Activated CD4-positive, alpha-beta T cell treated with anti-CD3 and anti-CD28 coated beads, Interleukin-2, amount 10 ng/mL, durations not matched to agents 7 days and 5 days (primary cell): ENCODE results near the gene ACO2. TPM values are rescaled to one million over a fixed set of nuclear protein-coding genes. Genes with fewer than 3 reads are reported as not detected.
"Not testable (repeated sequence)": the region's sequence is repeated elsewhere in the genome, so short reads cannot be mapped to it uniquely, and the experiment has no call there.

Experiments used
- CTCF ChIA-PET: fragments of 350-600 bp; sonication (Branson Sonifier 250); formaldehyde crosslinking; loops from one replicate; lab custom pipeline; 2021; ENCODE audit warnings: antibody characterized with exemption; lab: Charles Lee
- POLR2A ChIA-PET: fragments of 350-600 bp; sonication (Branson Sonifier 250); formaldehyde crosslinking; loops from one replicate; lab custom pipeline; 2021; ENCODE audit warnings: antibody characterized with exemption; lab: Charles Lee
- DNase-seq: peaks from one replicate; pipeline ENCODE4 v3.0.0-alpha.2; 2020
- H3K27ac Mint-ChIP-seq: one replicate; pipeline ENCODE4 v1.8.0; 2021; ENCODE audit warnings: mild to moderate bottlenecking, moderate library complexity, mixed read lengths
- H3K27me3 Mint-ChIP-seq: one replicate; pipeline ENCODE4 v1.8.0; 2021; ENCODE audit warnings: mixed read lengths
- H3K36me3 Mint-ChIP-seq: one replicate; pipeline ENCODE4 v1.8.0; 2021; ENCODE audit warnings: low read depth, mixed read lengths
- H3K4me1 Mint-ChIP-seq: one replicate; pipeline ENCODE4 v1.8.0; 2021; ENCODE audit warnings: mixed read lengths
- H3K4me3 Mint-ChIP-seq: one replicate; pipeline ENCODE4 v1.8.0; 2021; ENCODE audit warnings: mild to moderate bottlenecking, moderate library complexity, mixed read lengths
- H3K9me3 Mint-ChIP-seq: one replicate; pipeline ENCODE4 v1.8.0; 2021; ENCODE audit warnings: mixed read lengths
- total RNA-seq, 2 experiments: library from RNA; stranded (reverse); gene quantifications; one replicate each; pipeline ENCODE4 v1.2.3, GENCODE V29; 2021

The ACO2 gene
- total RNA-seq, result 10 to 100 TPM; 73.4 to 77.9 TPM

DNA sequence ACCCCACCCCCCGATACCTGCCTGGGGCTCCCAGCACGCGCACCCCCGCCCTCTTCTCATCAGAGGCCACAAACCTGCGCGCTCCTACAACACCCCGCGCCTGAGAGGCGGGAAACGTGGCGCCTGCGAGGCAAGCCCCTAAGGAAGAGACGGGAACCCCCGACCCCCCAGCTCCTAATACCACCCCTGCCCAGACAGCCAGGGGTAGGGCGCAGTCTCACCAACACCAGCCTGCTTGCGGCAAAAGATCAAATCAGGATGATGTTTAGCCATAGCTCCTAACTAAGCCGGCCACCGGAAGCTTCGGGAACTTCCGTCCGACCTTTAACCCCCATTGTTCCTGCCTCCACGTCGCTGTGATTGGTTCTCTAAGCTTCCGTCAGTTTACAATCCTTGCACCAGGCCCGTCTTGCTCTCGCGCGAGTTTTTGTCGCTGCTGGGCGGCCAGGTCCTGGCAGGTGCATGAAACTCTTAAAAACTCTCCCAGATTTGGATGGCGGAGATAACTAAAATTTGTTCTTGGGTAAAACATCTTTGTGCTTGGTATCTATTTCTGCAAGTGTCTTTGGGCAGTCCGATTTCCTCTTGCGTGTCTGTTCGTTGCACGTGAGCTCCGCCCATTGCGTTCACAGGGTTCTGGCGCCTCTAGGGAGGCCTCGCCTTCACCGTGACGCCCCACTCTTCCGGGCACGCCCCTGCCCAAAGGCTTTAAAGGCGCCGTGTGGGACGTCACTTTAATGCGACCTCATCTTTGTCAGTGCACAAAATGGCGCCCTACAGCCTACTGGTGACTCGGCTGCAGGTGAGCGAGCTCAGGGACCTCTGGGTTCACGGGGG lies at the start of gene ACO2, which contains the start of gene PHF5A:
ACO2 (plus strand) TSS at position 737 of the 837 bp plus-strand sequence; CDS start at position 767, 30 bp downstream.
PHF5A (minus strand) TSS at position 312 of the 837 bp plus-strand sequence; CDS start at position 273, 39 bp downstream.
- H3K36me3 Mint-ChIP-seq, result peaks cover 43% of the 10 kb centered on the region
- ChIA-PET CTCF (interaction anchor here (0.6 to 2.1 kb wide), 12 partner anchors 9 to 87 kb away, joined by 3 to 9 read pairs (median 4); partner anchors contain the start of genes TEF and TOB2), POLR2A (interaction anchor here (0.5 to 1.8 kb wide), 10 partner anchors 10 to 1083 kb away, joined by 3 to 10 read pairs (median 4); partner anchors contain the start of genes TEF and TOB2)
- H3K27ac Mint-ChIP-seq, result peak within 1 kb of the TSS; percentile 99
- peaks cover 46% of the 10 kb centered on the region for H3K4me1 Mint-ChIP-seq
- peak within 1 kb of the TSS; percentile 88 for H3K4me3 Mint-ChIP-seq
- H3K27me3 Mint-ChIP-seq, result no peaks in the 10 kb centered on the region
- DNase-seq, result peak; percentile 98
- H3K9me3 Mint-ChIP-seq, result no peaks in the 10 kb centered on the region

DNA sequence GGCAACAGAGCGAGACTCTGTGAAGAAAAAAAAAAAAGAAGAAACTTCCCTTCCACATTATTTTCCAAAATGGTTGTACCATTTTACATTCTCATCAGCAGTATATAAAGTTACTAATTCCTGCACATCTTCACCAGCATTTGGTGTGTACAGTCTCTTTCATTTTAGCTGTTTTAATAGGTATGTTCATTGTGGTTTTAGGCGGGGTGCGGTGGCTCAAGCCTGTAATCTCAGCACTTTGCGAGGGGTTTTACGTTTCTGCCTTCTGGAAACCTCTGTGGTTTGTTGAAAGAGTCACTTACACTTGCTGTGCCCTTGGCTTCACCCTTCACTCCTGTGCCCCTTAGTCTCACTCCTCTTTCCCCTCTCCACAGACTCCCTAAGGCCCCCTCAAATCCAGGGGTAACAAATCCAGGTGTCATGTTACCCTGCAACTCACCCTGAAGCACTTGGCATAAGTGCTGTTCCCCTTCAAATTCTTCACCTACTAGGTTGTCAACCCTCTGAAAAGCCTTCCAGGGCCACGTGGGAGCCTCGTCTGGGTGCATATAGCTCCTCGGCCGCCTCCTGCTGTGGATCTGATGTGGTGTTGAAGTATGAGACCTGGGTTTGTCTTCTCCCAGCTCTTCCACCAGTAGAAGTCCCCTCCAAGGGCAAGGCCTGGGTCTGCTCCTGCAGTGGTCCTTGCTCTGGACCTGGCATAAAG lies 43.1 kb upstream of the ACO2 start:
- H3K36me3 Mint-ChIP-seq, result peaks cover 13% of the 10 kb centered on the region
- peak overlapping the region; percentile 87 for H3K27ac Mint-ChIP-seq
- H3K27me3 Mint-ChIP-seq, result no peaks in the 10 kb centered on the region
- CTCF ChIA-PET, result interaction anchor here (0.6 to 2.0 kb wide), 5 partner anchors 8 to 486 kb away, joined by 3 to 11 read pairs (median 3); no protein-coding TSS in a partner anchor
- peaks cover 14% of the 10 kb centered on the region for H3K4me1 Mint-ChIP-seq
- DNase-seq, result peak; percentile 64
- POLR2A ChIA-PET, result interaction anchor here (1.6 kb wide), 1 partner anchor 21 kb away, joined by 4 read pairs; the partner anchor contains the start of gene TOB2
- peak overlapping the region; percentile 36 for H3K4me3 Mint-ChIP-seq
- H3K9me3 Mint-ChIP-seq, result no peaks in the 10 kb centered on the region

DNA sequence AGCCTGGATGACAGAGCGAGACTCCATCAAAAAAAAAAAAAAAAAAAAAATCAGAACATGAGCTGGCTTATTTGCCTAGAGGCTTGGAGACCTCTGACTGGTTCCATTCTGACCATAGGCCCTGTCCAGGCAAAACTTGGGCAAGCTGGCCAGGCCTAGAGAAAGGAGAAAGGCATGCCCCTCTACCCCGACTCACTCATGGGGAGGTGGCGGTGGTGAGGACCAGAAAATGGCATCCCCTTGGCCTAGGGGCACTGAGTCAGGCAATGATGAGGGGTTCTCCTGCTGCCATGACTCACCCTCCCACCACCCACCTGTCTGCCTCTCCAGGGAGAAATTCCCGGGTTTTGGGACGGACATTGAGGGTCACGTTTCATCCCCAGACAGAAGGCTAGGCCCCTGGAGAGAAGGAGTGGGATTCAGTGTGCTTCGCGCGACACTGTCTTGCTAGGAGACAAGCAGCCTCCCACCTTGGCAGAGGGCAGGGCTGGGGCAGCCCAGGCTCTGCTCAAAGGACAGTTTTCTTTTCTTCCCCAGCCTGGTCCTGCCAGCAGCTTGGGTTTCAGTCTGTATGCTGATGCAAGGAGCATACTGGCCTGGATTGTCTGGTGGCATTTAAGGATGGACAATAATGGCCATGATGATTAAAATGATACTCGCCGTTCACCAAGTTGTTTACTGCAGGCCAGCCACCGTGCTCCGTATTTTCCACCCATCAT lies 39.5 kb upstream of the ACO2 start:
- Mint-ChIP-seq H3K4me1 (peaks cover 14% of the 10 kb centered on the region), H3K36me3 (peaks cover 26% of the 10 kb centered on the region), H3K27me3 (no peaks in the 10 kb centered on the region), H3K27ac (no peak overlapping the region), H3K9me3 (no peaks in the 10 kb centered on the region), H3K4me3 (no peak overlapping the region)
- DNase-seq, result no peak
- ChIA-PET POLR2A (no interaction called here), CTCF (interaction anchor here (0.6 to 1.5 kb wide), 6 partner anchors 8 to 224 kb away, joined by 3 to 5 read pairs (median 3); no protein-coding TSS in a partner anchor)

DNA sequence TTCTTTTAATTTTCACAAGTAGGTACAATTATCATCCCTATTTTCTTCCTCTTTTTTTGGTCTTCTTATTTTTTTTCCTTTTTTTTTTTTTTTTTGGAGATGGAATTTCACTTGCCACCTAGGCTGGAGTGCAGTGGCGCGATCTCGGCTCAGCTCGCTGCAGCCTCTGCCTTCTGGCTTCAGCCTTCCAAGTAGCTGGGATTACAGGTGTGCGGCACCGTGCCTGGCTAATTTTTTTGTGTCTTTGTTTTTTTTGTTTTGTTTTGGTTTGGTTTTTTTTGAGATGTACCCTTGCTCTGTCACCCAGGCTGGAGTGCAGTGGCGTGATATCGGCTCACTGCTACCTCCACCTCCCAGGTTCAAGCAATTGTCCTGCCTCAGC lies 39.0 kb upstream of the ACO2 start:
- H3K36me3 Mint-ChIP-seq, result peaks cover 26% of the 10 kb centered on the region
- no peak for DNase-seq
- ChIA-PET POLR2A (no interaction called here), CTCF (interaction anchor here (0.6 to 1.5 kb wide), 2 partner anchors 19 to 97 kb away, joined by 3 to 5 read pairs; no protein-coding TSS in a partner anchor)
- no peaks in the 10 kb centered on the region for H3K9me3 Mint-ChIP-seq
- peaks cover 14% of the 10 kb centered on the region for H3K4me1 Mint-ChIP-seq
- no peaks in the 10 kb centered on the region for H3K27me3 Mint-ChIP-seq
- no peak overlapping the region for H3K4me3 Mint-ChIP-seq
- no peak overlapping the region for H3K27ac Mint-ChIP-seq

DNA sequence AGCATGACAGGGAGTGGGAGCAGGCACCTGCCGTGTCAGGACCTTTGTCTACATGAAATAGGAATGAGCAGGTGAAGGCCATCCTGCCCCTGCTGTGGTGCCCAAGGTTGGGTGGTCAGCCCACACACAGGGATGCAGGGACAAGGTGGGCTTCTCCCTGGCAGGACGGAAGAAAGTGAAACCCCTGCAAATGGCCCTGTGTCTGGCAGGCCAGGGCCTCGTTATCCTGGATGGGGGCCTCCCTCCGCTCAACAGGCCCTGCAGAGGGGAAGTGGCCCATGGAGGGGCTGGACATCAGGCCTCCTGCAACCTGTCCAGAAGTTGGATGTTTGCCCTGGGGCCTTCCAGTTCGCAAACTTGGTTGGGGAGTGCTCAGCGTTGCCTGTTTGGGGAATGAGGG lies 37.3 kb upstream of the ACO2 start:
- ChIA-PET CTCF (interaction anchor here (0.7 kb wide), 1 partner anchor 166 kb away, joined by 4 read pairs; no protein-coding TSS in a partner anchor), POLR2A (no interaction called here)
- peaks cover 33% of the 10 kb centered on the region for H3K36me3 Mint-ChIP-seq

DNA sequence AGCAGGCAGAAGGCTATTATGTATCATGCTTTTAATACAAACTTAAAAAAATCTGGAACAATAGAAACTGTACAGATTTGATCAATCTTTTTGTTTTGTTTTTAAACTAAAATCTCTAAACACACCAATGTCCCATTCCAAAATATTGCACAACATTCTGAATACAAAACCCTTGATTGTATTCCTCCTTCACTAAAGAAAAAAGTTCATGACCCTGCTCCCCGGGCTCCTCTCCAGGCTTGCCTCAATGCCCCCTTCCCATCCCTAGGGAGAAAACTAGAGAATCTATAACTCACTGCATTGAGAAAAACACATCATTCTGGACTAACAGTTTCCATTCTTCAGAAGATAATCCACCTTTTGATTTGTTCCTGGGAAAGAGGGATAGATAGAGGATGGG lies 35.4 kb upstream of the ACO2 start:
- H3K4me3 Mint-ChIP-seq, CTCF ChIA-PET, H3K9me3 Mint-ChIP-seq, H3K4me1 Mint-ChIP-seq, POLR2A ChIA-PET, H3K27ac Mint-ChIP-seq, DNase-seq, H3K27me3 Mint-ChIP-seq: not testable (repeated sequence)
- H3K36me3 Mint-ChIP-seq, result peaks cover 34% of the 10 kb centered on the region

More for the DNA sequence above, 37.3 kb upstream of the ACO2 start:
- Mint-ChIP-seq H3K4me1 (peaks cover 4% of the 10 kb centered on the region), H3K27ac (no peak overlapping the region), H3K27me3 (no peaks in the 10 kb centered on the region), H3K9me3 (no peaks in the 10 kb centered on the region), H3K4me3 (no peak overlapping the region)
- DNase-seq, result no peak

DNA sequence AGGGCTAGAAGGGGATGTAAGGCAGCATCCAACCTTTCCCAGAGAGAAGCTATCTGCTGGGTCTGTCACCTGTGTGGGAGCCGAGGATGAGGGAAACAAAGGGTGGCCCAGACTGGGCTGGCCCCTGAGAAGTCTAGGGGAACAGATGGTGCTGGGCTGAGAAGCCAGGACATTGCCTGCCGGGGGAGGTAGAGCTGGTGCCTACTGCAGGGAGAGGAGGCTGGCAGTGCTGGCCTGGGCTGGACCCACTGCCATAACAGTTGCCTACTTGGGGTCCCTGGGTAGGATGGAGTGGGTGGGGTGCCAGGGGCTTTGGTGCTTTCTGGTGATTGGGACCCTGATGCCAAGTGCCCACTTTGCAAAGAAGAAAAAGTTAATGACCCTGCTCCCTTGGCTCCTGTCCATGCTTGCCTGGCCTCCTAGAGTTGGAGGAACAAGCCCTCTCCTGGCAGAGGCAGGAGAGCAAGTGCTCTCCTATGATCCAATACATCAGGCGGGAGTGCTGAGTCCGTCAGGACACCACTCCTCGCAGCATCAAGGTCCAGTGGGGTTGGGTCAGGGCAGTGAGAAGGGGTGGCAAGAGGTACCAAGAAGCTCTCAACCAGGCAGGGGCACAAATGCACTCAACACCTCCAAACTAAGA lies 34.4 kb upstream of the ACO2 start:
- CTCF ChIA-PET, result interaction anchor here (1.3 kb wide), 1 partner anchor 31 kb away, joined by 3 read pairs; no protein-coding TSS in a partner anchor
- DNase-seq, H3K27me3 Mint-ChIP-seq, H3K4me3 Mint-ChIP-seq, H3K4me1 Mint-ChIP-seq, H3K9me3 Mint-ChIP-seq, H3K27ac Mint-ChIP-seq, POLR2A ChIA-PET: not testable (repeated sequence)
- H3K36me3 Mint-ChIP-seq, result peaks cover 36% of the 10 kb centered on the region

DNA sequence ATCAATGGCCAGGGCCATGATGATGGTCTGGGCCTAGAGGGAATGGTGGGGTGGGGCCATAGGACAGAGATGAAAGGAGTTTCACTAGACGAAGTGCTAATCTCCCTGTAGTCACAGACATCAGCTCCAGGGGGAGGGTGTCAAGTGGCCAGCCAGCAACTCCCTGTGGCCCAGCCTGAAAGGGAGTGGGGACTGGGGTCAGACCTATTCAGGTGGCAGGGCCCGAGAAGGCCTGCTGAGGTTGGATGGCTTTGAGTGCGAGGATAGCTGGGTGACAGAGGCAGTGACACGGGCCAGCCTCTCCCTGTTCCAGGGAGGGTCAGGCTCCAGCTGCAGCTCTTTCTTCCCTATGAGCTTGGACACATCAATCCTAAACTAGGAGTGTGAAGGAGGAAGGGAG lies 33.4 kb upstream of the ACO2 start:
- ChIA-PET POLR2A (no interaction called here), CTCF (interaction anchor here (1.0 to 2.8 kb wide), 3 partner anchors 10 to 132 kb away, joined by 3 to 11 read pairs (median 3); no protein-coding TSS in a partner anchor)
- no peak overlapping the region for H3K27ac Mint-ChIP-seq
- peaks cover 2% of the 10 kb centered on the region for H3K4me1 Mint-ChIP-seq
- H3K27me3 Mint-ChIP-seq, result no peaks in the 10 kb centered on the region
- DNase-seq, result no peak
- no peaks in the 10 kb centered on the region for H3K9me3 Mint-ChIP-seq
- H3K4me3 Mint-ChIP-seq, result no peak overlapping the region
- H3K36me3 Mint-ChIP-seq, result peaks cover 36% of the 10 kb centered on the region

DNA sequence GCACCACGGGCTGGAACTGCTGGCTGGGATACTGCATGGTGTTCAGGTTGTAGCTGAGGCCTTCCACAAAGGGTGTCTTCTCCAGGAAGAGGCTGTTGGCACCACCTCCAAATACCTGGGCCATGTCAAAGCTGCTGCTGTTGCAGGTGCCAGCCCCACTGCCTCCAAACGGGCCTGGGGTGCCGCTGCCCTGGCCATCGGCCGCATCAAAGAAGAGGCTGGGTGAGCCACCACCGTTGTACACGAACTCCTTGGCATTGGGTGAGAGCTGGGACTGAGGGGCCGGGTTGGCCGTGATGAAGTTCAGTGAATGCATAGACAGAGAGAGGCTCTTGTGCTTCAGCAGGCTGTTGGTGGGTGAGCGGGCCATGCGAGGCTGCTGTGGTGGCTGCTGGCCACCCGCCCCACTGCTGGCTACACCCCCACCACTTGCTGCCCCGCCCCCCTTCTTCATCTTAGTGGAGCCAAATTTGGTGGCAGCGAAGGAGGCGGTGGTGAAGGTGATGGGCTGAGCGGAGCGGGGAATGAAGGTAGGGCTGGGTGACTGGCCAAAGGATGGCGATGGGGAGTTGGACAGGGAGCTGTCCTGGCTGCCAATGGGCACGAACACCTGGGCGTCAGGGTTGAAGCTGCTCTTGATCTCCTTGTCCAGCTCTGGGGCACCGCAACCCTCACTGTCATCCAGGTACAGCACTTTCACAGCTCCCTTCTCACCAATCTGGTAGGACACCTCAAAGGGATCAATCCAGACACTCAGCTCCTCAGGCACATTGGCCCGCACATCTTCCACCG lies 32.4 kb upstream of the ACO2 start:
- DNase-seq, result no peak
- H3K27ac Mint-ChIP-seq, result no peak overlapping the region
- ChIA-PET CTCF (interaction anchor here (0.7 to 2.8 kb wide), 4 partner anchors 7 to 133 kb away, joined by 3 to 11 read pairs (median 4); no protein-coding TSS in a partner anchor), POLR2A (no interaction called here)
- no peak overlapping the region for H3K4me3 Mint-ChIP-seq
- H3K27me3 Mint-ChIP-seq, result no peaks in the 10 kb centered on the region
- peaks cover 2% of the 10 kb centered on the region for H3K4me1 Mint-ChIP-seq
- H3K36me3 Mint-ChIP-seq, result peaks cover 33% of the 10 kb centered on the region
- no peaks in the 10 kb centered on the region for H3K9me3 Mint-ChIP-seq

DNA sequence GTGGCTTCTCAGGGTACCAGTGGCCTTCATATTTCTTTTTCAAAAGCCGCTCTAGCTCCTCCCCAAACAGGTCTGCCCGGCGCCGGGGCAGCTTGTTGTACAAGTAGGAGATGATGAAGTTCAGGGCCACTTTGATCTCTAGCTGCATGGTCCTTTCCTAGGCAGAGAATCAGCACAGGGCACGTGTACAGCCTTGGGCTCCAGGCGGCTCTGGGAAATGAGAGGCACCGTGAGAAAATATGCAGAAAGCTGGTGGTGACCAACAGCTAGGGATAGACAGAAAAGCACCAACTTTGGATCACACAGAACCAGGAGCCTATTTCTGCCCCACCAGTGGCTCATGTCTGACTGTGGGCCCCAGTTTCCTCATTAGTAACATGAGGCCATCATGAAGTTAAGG lies 31.7 kb upstream of the ACO2 start:
- Mint-ChIP-seq H3K4me1 (peaks cover 4% of the 10 kb centered on the region), H3K4me3 (no peak overlapping the region), H3K27ac (peak overlapping the region; percentile 27), H3K9me3 (no peaks in the 10 kb centered on the region), H3K36me3 (peaks cover 31% of the 10 kb centered on the region), H3K27me3 (no peaks in the 10 kb centered on the region)
- no peak for DNase-seq
- CTCF ChIA-PET, result interaction anchor here (0.6 to 2.8 kb wide), 4 partner anchors 8 to 37 kb away, joined by 3 to 11 read pairs (median 4); no protein-coding TSS in a partner anchor
- POLR2A ChIA-PET, result no interaction called here

DNA sequence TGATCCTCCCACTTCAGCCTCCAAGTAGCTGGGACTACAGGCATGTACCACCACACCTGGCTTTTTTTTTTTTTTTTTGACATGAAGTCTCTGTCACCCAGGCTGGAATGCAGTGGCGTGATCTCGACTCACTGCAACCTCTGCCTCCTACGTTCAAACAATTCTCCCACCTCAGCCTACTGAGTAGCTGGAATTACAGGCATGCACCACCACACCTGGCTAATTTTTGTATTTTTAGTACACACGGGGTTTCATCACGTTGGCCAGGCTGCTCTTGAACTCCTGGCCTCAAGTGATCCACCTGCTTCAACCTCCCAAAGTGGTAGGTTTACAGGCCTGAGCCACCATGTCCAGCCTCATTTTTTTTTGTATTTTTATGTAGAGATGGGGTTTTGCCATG lies 28.4 kb upstream of the ACO2 start:
- Mint-ChIP-seq H3K36me3 (peaks cover 35% of the 10 kb centered on the region), H3K4me1 (peaks cover 18% of the 10 kb centered on the region)
- DNase-seq, H3K9me3 Mint-ChIP-seq, H3K27ac Mint-ChIP-seq, CTCF ChIA-PET, H3K27me3 Mint-ChIP-seq, POLR2A ChIA-PET, H3K4me3 Mint-ChIP-seq: not testable (repeated sequence)
